ENCODE measurements around the gene SCN8A. TPM values are rescaled to one million over a fixed set of nuclear protein-coding genes. Genes with fewer than 3 reads are reported as not detected.
A peak's percentile ranks its signal among the peaks of the same experiment; 100 is the strongest.

The SCN8A gene
- total and polyA plus RNA-seq, 2 donors from 2014 or later = 0.34 to 1.4 TPM

GRCh38 chr12:51848326-51848727, 257.3 kb downstream of the SCN8A start, which contains the start of gene FIGNL2:
Gene FIGNL2 (minus strand): TSS chr12:51848718. CDS start chr12:51822413, 26,305 bp downstream.
- peak within 1 kb of the TSS in 2 of 3 donors; percentile 39 to 44 for H3K9ac ChIP-seq (ENCODE audit: low read length in 3 of 3)
- H3K9me3 ChIP-seq (ENCODE audit: control insufficient read depth in 2 of 3, insufficient read depth in 1 of 3, low read length in 3 of 3) = no peaks in the 10 kb centered on the region
- peak within 1 kb of the TSS; percentile 33 to 80 for H3K27ac ChIP-seq (ENCODE audit: low read depth in 2 of 2, low read length in 2 of 2)
- DNase-seq (peak in 2 of 5 donors; percentile 41 to 80), FAIRE-seq (no peak)
- no peaks in the 10 kb centered on the region for H3K36me3 ChIP-seq (ENCODE audit: control insufficient read depth in 2 of 3, insufficient read depth in 3 of 3, low read length in 3 of 3)
- peak within 1 kb of the TSS; percentile 60 to 63 (median 61) for H3K4me3 ChIP-seq (ENCODE audit: low read length in 3 of 3)
- TF ChIP-seq CTCF (IDR thresholded peaks at IDR 0.05; ENCODE audit: borderline replicate concordance, extremely low read depth, insufficient read depth) = no peak
- H3K4me1 ChIP-seq (ENCODE audit: control insufficient read depth in 2 of 3, insufficient read depth in 2 of 3, low read depth in 1 of 3, low read length in 3 of 3) = peaks cover 5 to 22% (median 8%) of the 10 kb centered on the region in 3 donors
- intact Hi-C loops (cut with DNase I) = no loop called here
- H3K27me3 ChIP-seq (ENCODE audit: control insufficient read depth, insufficient read depth, low read length) = no peaks in the 10 kb centered on the region

DNA sequence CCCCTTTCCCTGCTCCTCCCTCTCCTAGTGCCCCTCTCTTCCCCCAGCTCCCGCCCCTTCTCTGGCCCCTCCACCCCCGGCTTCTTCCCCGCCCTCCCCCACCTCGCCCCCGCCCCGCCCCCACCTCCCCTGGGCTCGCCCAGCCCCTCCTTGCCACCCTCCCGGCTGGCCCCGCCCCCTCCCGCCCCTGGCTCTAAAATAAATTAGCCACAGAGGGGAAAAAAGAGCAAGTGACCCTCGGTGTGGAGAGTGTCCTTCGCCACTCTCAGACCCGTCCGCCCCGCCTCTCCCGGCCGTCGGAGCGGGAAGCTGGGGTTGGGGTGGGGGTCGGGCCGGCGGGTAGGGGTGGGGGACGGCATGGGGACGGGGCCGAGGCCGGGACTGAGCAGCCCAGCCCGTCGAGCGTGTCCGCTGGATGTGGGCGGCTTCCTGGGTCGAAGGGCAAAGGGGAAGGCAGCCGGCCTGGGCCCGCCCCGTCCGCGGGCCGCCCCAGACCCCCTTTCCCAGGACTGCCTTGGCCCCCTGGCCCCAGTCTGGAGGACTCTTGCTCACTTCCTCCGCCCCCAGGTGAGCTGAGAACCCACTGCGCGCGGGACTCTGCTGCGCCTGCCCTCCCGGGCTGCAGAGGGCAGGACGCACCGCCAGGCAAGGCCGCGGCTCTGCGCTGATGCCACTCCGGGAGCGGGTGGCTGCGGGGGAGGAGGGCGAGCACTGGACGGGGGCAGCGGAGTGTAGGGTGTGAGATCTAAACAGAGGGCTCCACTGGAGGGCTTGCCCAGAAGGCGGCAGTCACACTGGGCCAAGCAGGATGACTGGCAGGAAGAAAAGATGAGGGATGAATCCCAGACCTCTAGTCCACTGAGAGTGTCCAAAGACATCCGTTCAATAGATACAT, 258.1 kb downstream of the SCN8A start:
- Histone ChIP-seq H3K4me3 (ENCODE audit: low read length in 3 of 3) (peak overlapping the region; percentile 6 to 60 (median 49)), H3K4me1 (ENCODE audit: control insufficient read depth in 2 of 3, insufficient read depth in 2 of 3, low read depth in 1 of 3, low read length in 3 of 3) (peaks cover 5 to 22% (median 8%) of the 10 kb centered on the region in 3 donors), H3K36me3 (ENCODE audit: control insufficient read depth in 2 of 3, insufficient read depth in 3 of 3, low read length in 3 of 3) (no peaks in the 10 kb centered on the region), H3K27me3 (ENCODE audit: control insufficient read depth, insufficient read depth, low read length) (no peaks in the 10 kb centered on the region), H3K27ac (ENCODE audit: low read depth in 2 of 2, low read length in 2 of 2) (peak overlapping the region; percentile 33 to 80), H3K9me3 (ENCODE audit: control insufficient read depth in 2 of 3, insufficient read depth in 1 of 3, low read length in 3 of 3) (no peaks in the 10 kb centered on the region), H3K9ac (ENCODE audit: low read length in 3 of 3) (peak overlapping the region in 2 of 3 donors; percentile 8 to 24)
- TF ChIP-seq CTCF (IDR thresholded peaks at IDR 0.05; ENCODE audit: borderline replicate concordance, extremely low read depth, insufficient read depth) = peak; percentile 0
- intact Hi-C loops (cut with DNase I) = no loop called here
- DNase-seq (peak; percentile 72 to 91 (median 85)), FAIRE-seq (no peak)

GRCh38 chr12:51850081-51850964, 259.3 kb downstream of the SCN8A start:
- H3K9me3 ChIP-seq (ENCODE audit: control insufficient read depth in 2 of 3, insufficient read depth in 1 of 3, low read length in 3 of 3) = no peaks in the 10 kb centered on the region
- TF ChIP-seq CTCF (IDR thresholded peaks at IDR 0.05; ENCODE audit: borderline replicate concordance, extremely low read depth, insufficient read depth) = no peak
- intact Hi-C loops (cut with DNase I) = no loop called here
- H3K27me3 ChIP-seq (ENCODE audit: control insufficient read depth, insufficient read depth, low read length) = no peaks in the 10 kb centered on the region
- peak overlapping the region; percentile 33 to 80 for H3K27ac ChIP-seq (ENCODE audit: low read depth in 2 of 2, low read length in 2 of 2)
- H3K4me3 ChIP-seq (ENCODE audit: low read length in 3 of 3) = peak overlapping the region in 2 of 3 donors; percentile 49 to 60
- FAIRE-seq = no peak
- peak overlapping the region in 1 of 3 donors; percentile 8 for H3K9ac ChIP-seq (ENCODE audit: low read length in 3 of 3)
- peaks cover 5 to 20% (median 8%) of the 10 kb centered on the region in 3 donors for H3K4me1 ChIP-seq (ENCODE audit: control insufficient read depth in 2 of 3, insufficient read depth in 2 of 3, low read depth in 1 of 3, low read length in 3 of 3)
- no peaks in the 10 kb centered on the region for H3K36me3 ChIP-seq (ENCODE audit: control insufficient read depth in 2 of 3, insufficient read depth in 3 of 3, low read length in 3 of 3)
- peak in 1 of 5 donors; percentile 54 for DNase-seq
